ENCODE measurements around the gene MTMR3. TPM values are rescaled to one million over a fixed set of nuclear protein-coding genes. Genes with fewer than 3 reads are reported as not detected.

The MTMR3 gene
- total RNA-seq, 3 donors from 2014 or later = 57.0 to 90.0 (median 67.2) TPM

DNA sequence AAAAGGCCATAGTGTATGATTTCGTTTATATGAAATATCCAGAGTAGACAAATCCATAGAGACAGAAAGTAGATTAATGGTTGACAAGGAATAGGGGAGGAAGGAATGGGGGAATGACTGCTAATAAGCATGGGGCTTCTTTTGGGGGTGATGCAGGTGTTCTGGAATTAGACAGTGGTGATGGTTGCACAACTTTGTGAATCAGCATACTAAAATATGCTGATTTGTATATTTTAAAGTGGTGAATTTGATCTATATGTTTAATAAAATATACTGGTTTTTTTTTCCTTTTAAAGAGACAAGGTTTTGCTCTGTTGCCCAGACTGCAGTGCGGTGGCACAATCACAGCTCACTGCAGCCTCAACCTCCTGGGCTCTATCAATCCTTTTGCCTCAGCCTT, 190.8 kb downstream of the MTMR3 start:
- intact Hi-C loops (cut with DNase I; ENCODE audit: low total_unique reads) = no loop called here

DNA sequence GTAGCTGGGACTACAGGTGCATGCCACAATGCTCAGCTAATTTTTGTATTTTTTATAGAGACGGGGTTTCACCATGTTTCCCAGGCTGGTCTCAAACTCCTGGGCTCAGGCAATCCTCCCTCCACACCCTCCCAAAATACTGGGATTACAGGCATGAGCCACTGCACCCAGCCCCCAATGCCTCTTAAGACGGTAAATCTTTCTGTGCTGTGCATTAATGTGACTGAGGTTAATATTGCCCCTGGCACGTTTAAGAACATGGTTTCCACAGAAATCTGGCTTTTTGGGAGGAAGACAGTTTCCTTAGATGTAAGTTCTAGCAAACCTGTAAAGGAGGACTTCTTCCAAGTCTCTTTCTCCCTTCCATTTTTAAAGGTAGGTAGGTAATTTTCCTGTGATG, 191.2 kb downstream of the MTMR3 start:
- Histone ChIP-seq H3K9me3 (no peaks in the 10 kb centered on the region), H3K36me3 (no peaks in the 10 kb centered on the region), H3K4me1 (no peaks in the 10 kb centered on the region), H3K27me3 (no peaks in the 10 kb centered on the region), H3K27ac (no peak overlapping the region), H3K4me3 (no peak overlapping the region)
- intact Hi-C loops (cut with DNase I; ENCODE audit: low total_unique reads) = no loop called here
- TF ChIP-seq POLR2A (IDR thresholded peaks at IDR 0.05) (no peak), POLR2AphosphoS5 (IDR thresholded peaks at IDR 0.05) (no peak)
- TF ChIP-seq, protein P1, sequence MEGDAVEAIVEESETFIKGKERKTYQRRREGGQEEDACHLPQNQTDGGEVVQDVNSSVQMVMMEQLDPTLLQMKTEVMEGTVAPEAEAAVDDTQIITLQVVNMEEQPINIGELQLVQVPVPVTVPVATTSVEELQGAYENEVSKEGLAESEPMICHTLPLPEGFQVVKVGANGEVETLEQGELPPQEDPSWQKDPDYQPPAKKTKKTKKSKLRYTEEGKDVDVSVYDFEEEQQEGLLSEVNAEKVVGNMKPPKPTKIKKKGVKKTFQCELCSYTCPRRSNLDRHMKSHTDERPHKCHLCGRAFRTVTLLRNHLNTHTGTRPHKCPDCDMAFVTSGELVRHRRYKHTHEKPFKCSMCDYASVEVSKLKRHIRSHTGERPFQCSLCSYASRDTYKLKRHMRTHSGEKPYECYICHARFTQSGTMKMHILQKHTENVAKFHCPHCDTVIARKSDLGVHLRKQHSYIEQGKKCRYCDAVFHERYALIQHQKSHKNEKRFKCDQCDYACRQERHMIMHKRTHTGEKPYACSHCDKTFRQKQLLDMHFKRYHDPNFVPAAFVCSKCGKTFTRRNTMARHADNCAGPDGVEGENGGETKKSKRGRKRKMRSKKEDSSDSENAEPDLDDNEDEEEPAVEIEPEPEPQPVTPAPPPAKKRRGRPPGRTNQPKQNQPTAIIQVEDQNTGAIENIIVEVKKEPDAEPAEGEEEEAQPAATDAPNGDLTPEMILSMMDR (IDR thresholded peaks at IDR 0.05) = no peak
- no peak for DNase-seq (ENCODE audit: low spot score in 2 of 2)

More for the DNA sequence above, 190.8 kb downstream of the MTMR3 start:
- Histone ChIP-seq H3K27ac (no peak overlapping the region), H3K9me3 (no peaks in the 10 kb centered on the region), H3K4me3 (no peak overlapping the region), H3K27me3 (no peaks in the 10 kb centered on the region), H3K36me3 (no peaks in the 10 kb centered on the region), H3K4me1 (no peaks in the 10 kb centered on the region)
- TF ChIP-seq POLR2AphosphoS5 (IDR thresholded peaks at IDR 0.05) = no peak
- TF ChIP-seq POLR2A (IDR thresholded peaks at IDR 0.05) = no peak
- TF ChIP-seq, protein P1 (IDR thresholded peaks at IDR 0.05) = no peak
- DNase-seq (ENCODE audit: low spot score in 2 of 2) = no peak

DNA sequence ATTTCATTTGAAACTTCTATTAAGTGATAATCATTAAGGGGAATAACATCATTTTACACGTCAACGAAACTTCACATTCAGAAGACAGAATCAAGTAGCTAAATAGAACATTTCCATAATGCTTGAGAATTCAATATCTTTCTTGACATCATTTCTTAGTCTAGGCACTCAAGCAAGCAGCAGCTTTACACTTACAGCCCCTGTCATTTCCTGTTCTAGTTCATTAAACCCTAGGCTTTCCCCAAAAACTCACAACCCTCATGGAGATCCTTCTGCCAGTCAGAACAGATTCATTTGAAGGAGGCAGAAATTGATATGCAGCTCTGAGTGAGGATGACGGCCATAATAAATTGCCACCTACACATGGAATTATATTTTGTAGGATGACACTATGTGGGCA, 192.0 kb downstream of the MTMR3 start:
- intact Hi-C loops (cut with DNase I; ENCODE audit: low total_unique reads) = no loop called here
- H3K27me3 ChIP-seq = peaks cover 0 to 2% of the 10 kb centered on the region in 2 donors
- H3K4me1 ChIP-seq = no peaks in the 10 kb centered on the region
- no peak overlapping the region for H3K4me3 ChIP-seq
- H3K36me3 ChIP-seq = no peaks in the 10 kb centered on the region
- no peak for DNase-seq (ENCODE audit: low spot score in 2 of 2)
- no peaks in the 10 kb centered on the region for H3K9me3 ChIP-seq
- TF ChIP-seq POLR2A (IDR thresholded peaks at IDR 0.05) (no peak), POLR2AphosphoS5 (IDR thresholded peaks at IDR 0.05) (no peak)
- TF ChIP-seq, protein P1 (IDR thresholded peaks at IDR 0.05) = no peak
- H3K27ac ChIP-seq = no peak overlapping the region

DNA sequence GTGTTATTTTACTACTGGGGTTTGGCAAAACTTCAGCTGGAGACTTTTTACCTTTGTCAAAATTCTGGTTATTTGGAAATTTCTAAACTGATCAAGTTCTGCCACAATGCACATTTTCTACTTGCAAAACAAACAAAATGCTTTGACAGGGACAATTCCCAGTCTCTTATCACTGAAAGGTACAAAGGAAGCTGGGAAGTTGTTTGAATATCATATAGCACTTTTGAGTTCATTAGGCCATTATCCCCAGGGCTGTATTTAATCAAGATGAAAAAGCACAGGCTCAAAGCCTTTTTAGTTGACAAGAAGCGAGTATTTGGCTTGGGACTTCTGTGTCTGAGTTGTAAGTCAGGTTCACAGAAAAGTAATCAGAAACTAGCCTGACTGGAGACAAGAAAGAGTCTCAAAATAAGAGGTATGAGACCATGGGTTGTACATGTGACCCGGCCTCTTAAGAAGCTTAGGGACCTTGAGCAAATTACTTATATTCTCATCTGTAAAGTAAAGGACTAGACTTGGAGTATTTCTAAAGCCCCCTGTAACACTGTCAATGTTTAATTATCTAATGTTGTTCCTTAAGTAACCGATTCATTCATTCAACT, 194.4 kb downstream of the MTMR3 start:
- Histone ChIP-seq H3K27ac (no peak overlapping the region), H3K4me1 (no peaks in the 10 kb centered on the region), H3K27me3 (peaks cover 0 to 3% of the 10 kb centered on the region in 2 donors), H3K9me3 (no peaks in the 10 kb centered on the region), H3K36me3 (no peaks in the 10 kb centered on the region), H3K4me3 (no peak overlapping the region)
- intact Hi-C loops (cut with DNase I; ENCODE audit: low total_unique reads) = no loop called here
- no peak for DNase-seq (ENCODE audit: low spot score in 2 of 2)
- TF ChIP-seq, protein P1 (IDR thresholded peaks at IDR 0.05) = no peak
- TF ChIP-seq POLR2A (IDR thresholded peaks at IDR 0.05) = no peak
- no peak for TF ChIP-seq POLR2AphosphoS5 (IDR thresholded peaks at IDR 0.05)

DNA sequence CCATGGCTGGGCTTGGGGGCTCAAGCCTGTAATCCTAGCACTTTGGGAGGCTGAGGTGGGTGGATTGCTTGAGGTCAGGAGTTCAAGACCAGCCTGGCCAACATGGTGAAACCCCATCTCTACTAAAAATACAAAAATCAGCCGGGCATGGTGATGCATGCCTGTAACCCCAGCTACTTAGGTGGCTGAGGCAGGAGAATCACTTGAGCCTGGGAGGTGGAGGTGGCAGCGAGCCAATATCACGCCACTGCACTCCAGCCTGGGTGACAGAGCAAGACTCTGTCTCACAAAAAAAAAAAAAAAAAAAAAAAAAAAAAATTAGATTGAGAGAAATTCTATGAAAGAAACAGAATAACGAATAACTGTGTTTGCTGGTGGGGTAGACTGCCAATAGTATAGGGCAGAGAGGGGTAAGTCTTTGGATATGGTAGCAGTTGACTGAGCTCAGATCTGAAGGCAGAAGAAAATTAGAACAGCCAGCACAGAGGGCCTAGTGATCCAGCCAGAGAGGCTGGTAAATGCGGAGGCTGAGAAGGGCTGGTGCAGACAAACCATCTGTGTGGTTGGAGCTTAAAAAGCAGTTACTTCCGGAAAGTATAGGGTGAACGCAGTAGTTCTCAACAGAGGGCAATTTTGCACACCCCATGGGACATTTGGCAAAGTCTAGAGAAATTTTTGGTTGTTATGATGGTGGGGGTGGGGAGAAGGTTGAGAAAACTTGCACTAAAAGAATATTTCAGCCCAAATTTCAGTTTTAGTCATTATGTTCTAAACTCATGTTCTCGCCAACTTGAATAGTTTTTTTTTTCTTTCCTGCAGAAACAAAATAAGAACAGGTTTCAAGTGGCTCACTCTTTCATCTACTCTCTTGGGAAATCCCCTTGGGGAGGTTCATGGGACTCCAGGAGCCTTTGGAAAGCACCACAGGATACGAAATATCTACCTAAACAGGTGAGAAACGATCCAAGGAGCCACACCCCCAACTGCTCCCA, 195.6 kb downstream of the MTMR3 start:
- TF ChIP-seq POLR2AphosphoS5 (IDR thresholded peaks at IDR 0.05) (no peak), POLR2A (IDR thresholded peaks at IDR 0.05) (no peak)
- TF ChIP-seq, protein P1 (IDR thresholded peaks at IDR 0.05) = no peak
- H3K4me3 ChIP-seq = no peak overlapping the region
- DNase-seq (ENCODE audit: low spot score in 2 of 2) = no peak
- H3K36me3 ChIP-seq = no peaks in the 10 kb centered on the region
- H3K27me3 ChIP-seq = peaks cover 0 to 3% of the 10 kb centered on the region in 2 donors
- H3K27ac ChIP-seq = no peak overlapping the region
- H3K4me1 ChIP-seq = no peaks in the 10 kb centered on the region
- intact Hi-C loops (cut with DNase I; ENCODE audit: low total_unique reads) = no loop called here
- H3K9me3 ChIP-seq = no peaks in the 10 kb centered on the region

Data from breast epithelium (tissue), 4 donors.